Right lobe of liver (tissue), 4 donors: Measurements from ENCODE around the gene ARHGAP21.

ENCODE experiments used
- CTCF ChIP-seq, 4 donors: fragments of 200-600 bp in 3 of 4; fragments of 450-650 bp in 1 of 4; IDR thresholded peaks; one replicate each; pipeline versions ENCODE4 v1.5.1 to v1.8.0; 2016 to 2022; ENCODE audit warnings: antibody characterized with exemption in 4 of 4, mild to moderate bottlenecking in 2 of 4
- POLR2A ChIP-seq: fragments of 450-650 bp; IDR thresholded peaks from one replicate; pipeline ENCODE4 v1.6.1; 2017; ENCODE audit warnings: antibody characterized with exemption, mild to moderate bottlenecking
- donor health status: DM: no; HTN: no; CAD: no.
- donor health status: DM: no; HTN: no; CAD: no.
- donor health status: DM: no; HTN: yes; CAD: no.

- TF ChIP-seq CTCF (IDR thresholded peaks at IDR 0.05) (no peak), POLR2A (no peak)
These were observed 17.0 kb upstream of the ARHGAP21 start for GRCh38 chr10:24740714-24741113.
